DOHH2 (cell line): ENCODE measurements around the gene PDE10A.

Experiments
- CTCF ChIP-seq: fragments of 200-600 bp; sonication (generic); IDR thresholded peaks from one replicate; pipeline ENCODE4 v1.5.1; 2014; ENCODE audit warnings: antibody characterized with exemption, mild to moderate bottlenecking, low read depth, low read length; ENCODE audit not compliant: poor library complexity, severe bottlenecking
- EZH2phosphoT487 ChIP-seq: fragments of 200-600 bp; sonication (generic); IDR thresholded peaks from 2 replicates; pipeline ENCODE4 v1.6.1; 2017; ENCODE audit warnings: borderline replicate concordance, mild to moderate bottlenecking, antibody characterized with exemption, low read length, moderate library complexity, mixed read lengths

- TF ChIP-seq CTCF = no peak
- no peak for TF ChIP-seq EZH2phosphoT487
Measured at GRCh38 chr6:165390475-165390874, 272.6 kb downstream of the PDE10A start.
